K562 (cell line): Measurements from ENCODE around the gene RBM3. TPM values are rescaled to one million over a fixed set of nuclear protein-coding genes. Genes with fewer than 3 reads are reported as not detected.

Experiments
- ATAC-seq: fragments of 200-7000 bp; cut with Tn5 transposase; 3 replicates; pipeline ENCODE4 v1.9.1; 2020; ENCODE audit warnings: moderate library complexity
- BruUV-seq: library from RNA; stranded (reverse); fragments of 400-500 nt; replicated peaks from 2 replicates; lab custom pipeline; 2021; lab: Mats Ljungman, UMichigan
- CTCF ChIA-PET: fragments of 300-600 bp; formaldehyde crosslinking; extraction: SDS; loops from one replicate; lab custom pipeline; 2021; ENCODE audit warnings: low intra/inter-chr PET ratio; lab: Yijun Ruan, JAX
- POLR2A ChIA-PET: fragments of 300-600, 350-650 bp; sonication (Branson Sonifier 250); formaldehyde crosslinking; extraction: SDS; loops from one replicate; lab custom pipeline; 2021; ENCODE audit warnings: antibody characterized with exemption, inconsistent platforms; lab: Yijun Ruan, JAX
- DNase-seq, 4 experiments: peaks; one replicate each; pipeline versions ENCODE4 v3.0.0 to v3.0.0-alpha.2; 2011 to 2018; ENCODE audit warnings: low spot score in 3 of 4, mixed read lengths in 3 of 4; ENCODE audit errors: extremely low read depth in 1 of 4
- FAIRE-seq: peaks from 2 replicates; lab custom pipeline; 2011; peaks lifted over from hg19 to GRCh38; lab: Jason Lieb, UNC
- H2AFZ ChIP-seq: 2 replicates; pipeline ENCODE4 v1.6.0; 2011; ENCODE audit warnings: low read depth, low read length, control low read depth, inconsistent platforms
- H3K27ac ChIP-seq: fragments of 200-600 bp; 3 replicates; pipeline ENCODE4 v1.8.0; 2011; ENCODE audit warnings: low read depth, mild to moderate bottlenecking, control low read depth, inconsistent platforms, low read length, moderate library complexity, mixed read lengths; ENCODE audit errors: extremely low read depth
- H3K27me3 ChIP-seq, 2 experiments: fragments of 300-600 bp in 1 of 2; 2 replicates in 1 of 2; 3 replicates in 1 of 2; pipeline versions ENCODE4 v1.6.0 to v1.8.0; 2011; ENCODE audit warnings: inconsistent platforms in 2 of 2, low read length in 2 of 2, mild to moderate bottlenecking in 1 of 2, mixed read lengths in 1 of 2, moderate library complexity in 1 of 2; ENCODE audit not compliant: control insufficient read depth in 2 of 2, insufficient read depth in 2 of 2
- H3K36me3 ChIP-seq: fragments of 300-600 bp; 3 replicates; pipeline ENCODE4 v1.8.0; 2011; ENCODE audit warnings: mild to moderate bottlenecking, low read length, inconsistent platforms; ENCODE audit not compliant: control insufficient read depth, insufficient read depth
- H3K4me1 ChIP-seq, 2 experiments: fragments of 200-600 bp in 1 of 2; replicated peaks in 1 of 2; 2 replicates in 1 of 2; 3 replicates in 1 of 2; pipeline versions ENCODE4 v1.5.1 to v1.8.0; 2011; ENCODE audit warnings: inconsistent platforms in 2 of 2, low read length in 2 of 2, mild to moderate bottlenecking in 1 of 2, mixed read lengths in 1 of 2, moderate library complexity in 1 of 2; ENCODE audit not compliant: control insufficient read depth in 2 of 2, insufficient read depth in 2 of 2
- H3K4me2 ChIP-seq: 2 replicates; pipeline ENCODE4 v1.6.1; 2011; ENCODE audit warnings: low read length, control low read depth, inconsistent platforms, mixed read lengths; ENCODE audit not compliant: insufficient read depth
- H3K4me3 ChIP-seq: fragments of 200-600 bp; sonication (generic), shearing (Covaris generic); 2 replicates; pipeline ENCODE4 v1.5.1; 2016; ENCODE audit warnings: control low read depth, inconsistent platforms
- H3K79me2 ChIP-seq: fragments of 200-600 bp; 3 replicates; pipeline ENCODE4 v1.8.0; 2011; ENCODE audit warnings: low read length, inconsistent platforms; ENCODE audit not compliant: control insufficient read depth, insufficient read depth
- H3K9ac ChIP-seq, 2 experiments: 2 replicates each; pipeline versions ENCODE4 v1.6.0 to v1.6.1; 2011; ENCODE audit warnings: low read depth in 2 of 2, low read length in 2 of 2, control low read depth in 1 of 2, inconsistent platforms in 1 of 2, mild to moderate bottlenecking in 1 of 2, mixed read lengths in 1 of 2; ENCODE audit not compliant: insufficient read depth in 1 of 2
- H3K9me1 ChIP-seq: one replicate; pipeline ENCODE4 v1.6.0; 2011; ENCODE audit warnings: inconsistent platforms, mild to moderate bottlenecking, low read length, moderate library complexity; ENCODE audit not compliant: control insufficient read depth, insufficient read depth
- H3K9me3 ChIP-seq: replicated peaks from 2 replicates; pipeline ENCODE4 v1.5.1; 2011; ENCODE audit warnings: low read depth, low read length, inconsistent platforms; ENCODE audit not compliant: control insufficient read depth, insufficient read depth
- H4K20me1 ChIP-seq: replicated peaks from 2 replicates; pipeline ENCODE4 v1.6.1; 2011; ENCODE audit warnings: low read length, inconsistent platforms, mixed read lengths; ENCODE audit not compliant: control insufficient read depth, insufficient read depth
- GATAD2B ChIP-seq: fragments of 450-650 bp; IDR thresholded peaks from 2 replicates; pipeline ENCODE4 v1.6.1; 2017; ENCODE audit warnings: mild to moderate bottlenecking, borderline replicate concordance
- KHSRP ChIP-seq: fragments of 450-650 bp; IDR thresholded peaks from 2 replicates; pipeline ENCODE4 v1.6.1; 2017
- MEIS2 ChIP-seq: fragments of 450-650 bp; IDR thresholded peaks from 2 replicates; pipeline ENCODE4 v1.6.1; 2014; ENCODE audit warnings: mild to moderate bottlenecking; ENCODE audit not compliant: partially characterized antibody
- POLR2A ChIP-seq: fragments of 450-650 bp; conservative IDR thresholded peaks from 2 replicates; pipeline ENCODE4 v1.6.1; 2016
- POLR2B ChIP-seq: fragments of 450-650 bp; IDR thresholded peaks from 2 replicates; pipeline ENCODE4 v1.6.1; 2018; ENCODE audit warnings: low read depth; ENCODE audit not compliant: partially characterized antibody
- POLR2G ChIP-seq: fragments of 200-400 bp; formaldehyde crosslinking; IDR thresholded peaks from 2 replicates; pipeline ENCODE4 v1.6.1; 2017; ENCODE audit warnings: low read depth, mild to moderate bottlenecking, antibody characterized with exemption, low read length, moderate library complexity
- RBFOX2 ChIP-seq: fragments of 200-400 bp; formaldehyde crosslinking; IDR thresholded peaks from 2 replicates; pipeline ENCODE4 v1.6.1; 2017; ENCODE audit warnings: low read depth, mild to moderate bottlenecking, low read length, moderate library complexity
- RCOR1 ChIP-seq, 2 experiments: IDR thresholded peaks; 2 replicates each; pipeline ENCODE4 v1.6.1; 2012; ENCODE audit warnings: low read depth in 2 of 2, low read length in 2 of 2, borderline replicate concordance in 1 of 2, improper control_type of control experiment in 1 of 2
- SMAD2 ChIP-seq: fragments of 150-350 bp; IDR thresholded peaks from 2 replicates; pipeline ENCODE4 v1.6.1; 2014; ENCODE audit warnings: low read depth, mild to moderate bottlenecking, low read length
- SMAD3 ChIP-seq: fragments of 450-650 bp; formaldehyde crosslinking; conservative IDR thresholded peaks from 2 replicates; pipeline ENCODE4 v1.4.0; 2020; ENCODE audit warnings: mild to moderate bottlenecking
- WHSC1 ChIP-seq: IDR thresholded peaks from one replicate; pipeline ENCODE4 v1.6.1; 2012; ENCODE audit warnings: low read length, control low read depth, inconsistent platforms
- ZNF217 ChIP-seq: sonication (generic); formaldehyde crosslinking; IDR thresholded peaks from 2 replicates; pipeline ENCODE4 v1.8.0; 2022; ENCODE audit warnings: mild to moderate bottlenecking, missing genetic modification reagents
- WGBS: fragments of 100-300 bp; shearing (Covaris generic); methylation state at CpG from one replicate; pipeline ENCODE4 v1.1.6; 2016; ENCODE audit warnings: low coverage, mixed read lengths; ENCODE audit not compliant: insufficient coverage; ENCODE audit errors: missing lambda C conversion rate; 5-methylcytosine and 5-hydroxymethylcytosine counted together
- in situ Hi-C: fragments of 300-500 bp; cut with MboI; formaldehyde crosslinking; loops from 4 replicates; pipeline ENCODE4 v1.15.0; 2018; ENCODE audit warnings: inconsistent platforms, mixed read lengths
- intact Hi-C: fragments of 100-400 bp; cut with micrococcal nuclease; formaldehyde crosslinking; loops from 2 replicates; pipeline ENCODE4 v1.14.2; 2022
- polyA plus RNA-seq, 8 experiments: library from polyadenylated mRNA; depleted of rRNA in 4 of 8; stranded (reverse) in 5 of 8; unstranded in 3 of 8; fragments of >200 nt; fragmentation: Nextera tagmentation in 2 of 8; fragmentation: Illumina TruSeq in 1 of 8; extraction: Ambion mirVana in 2 of 8; extraction: Trizol in 1 of 8; gene quantifications; 2 replicates each; pipeline versions ENCODE4 v1.2.1 to v1.2.3, GENCODE V29; 2011 to 2014; ENCODE audit warnings: inconsistent platforms in 1 of 8, missing spikeins in 1 of 8
- total RNA-seq, 7 experiments: library from RNA; depleted of rRNA in 6 of 7; stranded (reverse); fragments of >200 nt in 6 of 7; fragmentation: Illumina TruSeq in 2 of 7; extraction: Trizol in 2 of 7; gene quantifications; 2 replicates each; pipeline versions ENCODE4 v1.2.1 to v1.2.3, GENCODE V29; 2011 to 2021; ENCODE audit warnings: low replicate concordance in 1 of 7
- TF ChIP-seq, protein P1 (sequence below): fragments of 250-450 bp; sonication (Bioruptor Pico); IDR thresholded peaks from 2 replicates; pipeline ENCODE4 v1.4.0; 2020; ENCODE audit warnings: borderline replicate concordance
- TF ChIP-seq, protein P2 (sequence below): fragments of 450-650 bp; formaldehyde crosslinking; conservative IDR thresholded peaks from 2 replicates; pipeline ENCODE4 v1.4.0; 2022; ENCODE audit warnings: mild to moderate bottlenecking, missing genetic modification characterization

Gene RBM3
- total and polyA plus RNA-seq, 9 of the 15 experiments (the other 6 are each of a cell fraction or from before 2014, with no cell fraction given) = 70.3 to 272 (median 209) TPM

DNA sequence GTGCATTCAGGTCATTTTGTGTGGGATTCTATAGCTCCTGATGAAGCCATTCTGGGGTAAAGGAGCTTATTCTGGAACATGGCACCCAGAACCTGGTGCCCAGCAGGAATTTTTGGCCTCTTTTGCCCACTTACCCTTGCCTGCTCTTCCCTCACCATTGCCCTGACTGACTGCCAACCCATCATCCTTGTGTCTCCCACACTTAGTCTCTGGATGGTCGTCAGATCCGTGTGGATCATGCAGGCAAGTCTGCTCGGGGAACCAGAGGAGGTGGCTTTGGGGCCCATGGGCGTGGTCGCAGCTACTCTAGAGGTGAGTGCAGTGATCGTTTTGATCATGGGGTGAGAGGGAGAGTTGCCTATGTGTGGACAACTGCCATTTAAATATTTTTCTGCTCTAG is 1.8 kb downstream of the RBM3 start:
- in situ Hi-C loops = no loop called here
- H3K4me2 ChIP-seq = peak overlapping the region; percentile 97
- H3K27ac ChIP-seq = peak overlapping the region; percentile 100; the same call in 1 of the 3 replicates
- intact Hi-C loops = loop anchor here (10.0 kb wide), 1 partner anchor 51 kb away; the partner anchor contains the start of gene EBP
- H3K27me3 ChIP-seq = no peaks in the 10 kb centered on the region
- H2AFZ ChIP-seq = no peak overlapping the region
- FAIRE-seq (no peak), DNase-seq (peak in 1 of 4 experiments; percentile 12), ATAC-seq (no peak)
- WGBS = 31% methylated on average over 3 of the region's 6 CpGs
- H3K9me3 ChIP-seq = no peaks in the 10 kb centered on the region
- peaks cover 10% of the 10 kb centered on the region for H3K9me1 ChIP-seq
- peaks cover 47% of the 10 kb centered on the region for H3K36me3 ChIP-seq
- peaks cover 34% of the 10 kb centered on the region for H3K79me2 ChIP-seq
- peaks cover 15% of the 10 kb centered on the region; the same call in 1 of the 2 replicates for H4K20me1 ChIP-seq
- TF ChIP-seq POLR2G (peak; percentile 12; the same call in 1 of the 2 replicates), ZNF217 (no peak), KHSRP (no peak), RBFOX2 (peak; percentile 25; the same call in 1 of the 2 replicates)
- BruUV-seq = no TSS peak
- H3K9ac ChIP-seq = peak overlapping the region; percentile 97 to 100
- H3K4me3 ChIP-seq = peak overlapping the region; percentile 90
- CTCF ChIA-PET = no interaction called here
- H3K4me1 ChIP-seq = peaks cover 13 to 14% of the 10 kb centered on the region in 2 experiments; a peak in 4 of 5 replicates
- POLR2A ChIA-PET = interaction anchor here (1.0 to 1.5 kb wide), 4 partner anchors 9 to 226 kb away, joined by 3 to 4 read pairs (median 3); partner anchors contain the start of gene HDAC6

DNA sequence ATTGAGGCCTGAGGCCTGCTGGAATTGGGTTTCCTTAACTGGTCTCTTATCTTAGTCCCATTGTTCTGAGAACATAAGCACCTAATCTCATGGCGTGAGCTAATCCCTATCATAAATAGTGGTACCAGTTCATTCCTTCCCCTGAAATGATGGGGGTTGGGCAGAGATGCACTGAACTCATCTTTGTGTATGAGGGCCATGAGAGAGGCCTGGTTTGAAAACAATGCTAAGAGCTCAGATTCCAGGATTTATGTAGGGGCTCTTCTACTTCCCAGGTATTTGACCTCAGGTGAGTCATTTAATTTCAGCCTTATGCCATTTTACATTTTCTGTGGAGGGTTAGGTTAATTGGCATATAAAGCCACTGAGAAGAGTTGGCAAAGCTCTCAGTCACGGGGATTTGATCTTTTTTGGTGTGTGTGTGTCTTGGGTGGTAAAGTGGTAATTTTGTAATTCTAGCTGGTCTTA is 4.4 kb downstream of the RBM3 start:
- intact Hi-C loops (loop anchor here (10.0 kb wide), 1 partner anchor 54 kb away; the partner anchor contains the start of gene EBP), in situ Hi-C loops (no loop called here)
- Histone ChIP-seq H3K9me1 (peaks cover 10% of the 10 kb centered on the region), H3K27ac (no peak overlapping the region), H3K9ac (no peak overlapping the region), H3K36me3 (peaks cover 47% of the 10 kb centered on the region), H4K20me1 (peaks cover 15% of the 10 kb centered on the region; the same call in 1 of the 2 replicates), H3K4me1 (peaks cover 10 to 14% of the 10 kb centered on the region in 2 experiments; a peak in 4 of 5 replicates), H3K4me2 (no peak overlapping the region), H2AFZ (no peak overlapping the region), H3K9me3 (no peaks in the 10 kb centered on the region), H3K79me2 (peaks cover 34% of the 10 kb centered on the region), H3K27me3 (no peaks in the 10 kb centered on the region), H3K4me3 (no peak overlapping the region)
- CTCF ChIA-PET = no interaction called here
- 81% methylated on average over 2 of the region's 2 CpGs for WGBS
- BruUV-seq = no TSS peak
- POLR2A ChIA-PET = interaction anchor here (0.5 to 1.8 kb wide), 7 partner anchors 11 to 1459 kb away, joined by 3 to 8 read pairs (median 3); no protein-coding TSS in a partner anchor
- DNase-seq (no peak), ATAC-seq (no peak), FAIRE-seq (no peak)
- TF ChIP-seq MEIS2 (no peak), POLR2A (peak; percentile 74), GATAD2B (no peak), POLR2B (peak; percentile 40), WHSC1 (no peak), SMAD2 (no peak), SMAD3 (peak; percentile 40; the same call in 1 of the 2 replicates), RCOR1 (IDR thresholded peaks at IDR 0.05; ENCODE audit: borderline replicate concordance in 1 of 2, low read depth in 2 of 2, low read length in 2 of 2) (no peak)
- TF ChIP-seq, protein P1, sequence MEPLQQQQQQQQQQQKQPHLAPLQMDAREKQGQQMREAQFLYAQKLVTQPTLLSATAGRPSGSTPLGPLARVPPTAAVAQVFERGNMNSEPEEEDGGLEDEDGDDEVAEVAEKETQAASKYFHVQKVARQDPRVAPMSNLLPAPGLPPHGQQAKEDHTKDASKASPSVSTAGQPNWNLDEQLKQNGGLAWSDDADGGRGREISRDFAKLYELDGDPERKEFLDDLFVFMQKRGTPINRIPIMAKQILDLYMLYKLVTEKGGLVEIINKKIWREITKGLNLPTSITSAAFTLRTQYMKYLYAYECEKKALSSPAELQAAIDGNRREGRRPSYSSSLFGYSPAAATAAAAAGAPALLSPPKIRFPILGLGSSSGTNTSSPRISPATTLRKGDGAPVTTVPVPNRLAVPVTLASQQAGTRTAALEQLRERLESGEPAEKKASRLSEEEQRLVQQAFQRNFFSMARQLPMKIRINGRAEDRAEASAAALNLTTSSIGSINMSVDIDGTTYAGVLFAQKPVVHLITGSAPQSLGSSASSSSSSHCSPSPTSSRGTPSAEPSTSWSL (CRISPR knock-in tag) = no peak
- TF ChIP-seq, protein P2, sequence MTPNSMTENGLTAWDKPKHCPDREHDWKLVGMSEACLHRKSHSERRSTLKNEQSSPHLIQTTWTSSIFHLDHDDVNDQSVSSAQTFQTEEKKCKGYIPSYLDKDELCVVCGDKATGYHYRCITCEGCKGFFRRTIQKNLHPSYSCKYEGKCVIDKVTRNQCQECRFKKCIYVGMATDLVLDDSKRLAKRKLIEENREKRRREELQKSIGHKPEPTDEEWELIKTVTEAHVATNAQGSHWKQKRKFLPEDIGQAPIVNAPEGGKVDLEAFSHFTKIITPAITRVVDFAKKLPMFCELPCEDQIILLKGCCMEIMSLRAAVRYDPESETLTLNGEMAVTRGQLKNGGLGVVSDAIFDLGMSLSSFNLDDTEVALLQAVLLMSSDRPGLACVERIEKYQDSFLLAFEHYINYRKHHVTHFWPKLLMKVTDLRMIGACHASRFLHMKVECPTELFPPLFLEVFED (CRISPR knock-in tag) = peak; percentile 65; the same call in 1 of the 2 replicates
